GM21526 (cell line): ENCODE measurements around the gene KCTD10.
"Not testable (repeated sequence)": the region's sequence is repeated elsewhere in the genome, so short reads cannot be mapped to it uniquely, and the experiment has no call there.

ENCODE experiments used
- ATAC-seq: cut with Tn5 transposase; IDR thresholded peaks from one replicate; pipeline ENCODE4 v1.9.1; 2021; ENCODE audit warnings: moderate library complexity; ENCODE audit not compliant: unreplicated experiment, low FRiP score

The KCTD10 gene

GRCh38 chr12:109475993-109476806 lies 900 bp downstream of the KCTD10 start:
- ATAC-seq = no peak

GRCh38 chr12:109475121-109475520 lies 2.0 kb downstream of the KCTD10 start:
- ATAC-seq = no peak

DNA sequence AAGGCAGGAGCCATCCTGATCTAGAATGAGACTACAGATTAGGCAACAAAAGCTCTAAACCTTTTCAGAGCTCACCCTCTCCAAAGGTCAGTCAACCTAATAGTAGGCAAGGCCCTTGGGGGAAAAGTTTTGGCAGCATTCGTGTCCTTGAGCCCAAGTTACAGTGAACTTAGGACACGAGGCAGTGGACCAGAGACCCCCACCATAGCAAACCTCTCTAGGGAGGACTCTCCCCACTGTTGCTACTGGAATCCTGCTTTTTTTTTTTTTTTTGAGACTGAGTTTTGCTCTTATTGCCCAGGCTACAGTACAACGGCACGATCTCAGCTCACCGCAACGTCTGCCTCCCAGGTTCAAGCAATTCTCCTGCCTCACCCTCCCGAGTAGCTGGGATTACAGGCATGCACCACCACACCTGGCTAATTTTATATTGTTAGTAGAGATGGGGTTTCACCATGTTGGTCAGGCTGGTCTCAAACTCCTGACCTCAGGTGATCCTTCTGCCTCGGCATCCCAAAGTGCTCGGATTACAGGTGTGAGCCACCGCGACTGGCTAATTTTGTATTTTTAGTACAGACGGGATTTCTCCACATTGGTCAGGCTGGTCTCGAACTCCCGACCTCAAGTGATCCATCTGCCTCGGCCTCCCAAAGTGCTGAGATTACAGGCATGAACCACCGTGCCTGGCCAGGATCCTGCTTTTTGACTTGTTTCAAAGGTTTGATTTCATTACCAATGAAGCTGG lies 3.4 kb downstream of the KCTD10 start:
- not testable (repeated sequence) for ATAC-seq

- no peak for ATAC-seq
Observed at GRCh38 chr12:109473006-109473405, 4.1 kb downstream of the KCTD10 start.

DNA sequence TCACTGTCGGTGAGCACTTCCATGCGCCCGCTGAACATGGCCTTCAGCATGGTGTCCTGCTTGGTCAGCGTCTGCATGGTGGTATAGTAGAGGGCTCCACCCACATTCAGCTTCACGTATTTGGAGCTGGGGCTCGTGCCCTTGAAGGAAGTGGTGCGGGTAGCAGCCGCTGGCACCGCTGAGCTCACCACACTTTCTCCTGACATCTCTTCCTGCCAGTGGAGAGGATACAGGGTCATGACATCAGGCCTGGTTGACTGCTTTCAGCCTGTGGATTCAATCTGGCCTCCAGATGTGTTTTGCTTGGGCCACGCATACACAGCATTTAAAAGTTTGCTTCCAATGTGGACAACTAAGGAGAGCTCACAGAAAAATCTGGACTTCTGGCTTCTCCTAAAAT lies 7.6 kb downstream of the KCTD10 start:
- no peak for ATAC-seq

DNA sequence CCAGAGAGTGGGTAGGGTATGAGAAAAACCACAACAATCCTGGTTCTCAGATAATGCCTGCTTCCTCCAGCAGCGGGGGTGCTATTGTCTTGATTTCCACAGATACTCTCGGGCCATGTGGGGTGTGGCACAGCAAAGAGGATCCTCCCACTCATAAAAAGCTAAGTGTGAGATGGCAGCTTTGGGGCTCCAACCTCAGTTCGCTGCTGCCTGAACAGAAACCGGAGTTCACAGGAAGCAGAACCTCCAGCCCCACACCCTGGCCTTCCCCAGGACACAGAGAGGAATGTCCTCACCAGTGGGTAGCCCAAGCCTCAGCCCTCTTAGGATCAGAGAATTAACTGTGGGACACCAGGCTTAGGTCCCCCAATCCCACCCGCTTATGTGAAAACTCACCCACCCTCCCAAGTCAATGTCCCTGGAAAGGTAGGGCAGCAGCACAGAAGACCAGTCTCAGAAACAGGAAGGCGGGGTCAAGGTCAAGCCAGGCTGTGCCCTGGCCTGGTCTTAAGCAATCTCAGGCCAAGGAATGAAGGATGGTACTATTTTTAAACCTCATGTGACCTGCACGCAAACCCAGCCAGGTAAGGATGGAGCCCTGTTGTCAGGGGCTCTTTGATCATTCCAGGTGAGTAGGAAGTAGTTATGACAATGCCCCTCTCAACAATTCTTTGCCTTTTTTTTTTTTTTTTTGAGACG lies 9.0 kb downstream of the KCTD10 start:
- ATAC-seq = no peak

GRCh38 chr12:109466821-109467220 lies 10.3 kb downstream of the KCTD10 start:
- no peak for ATAC-seq

DNA sequence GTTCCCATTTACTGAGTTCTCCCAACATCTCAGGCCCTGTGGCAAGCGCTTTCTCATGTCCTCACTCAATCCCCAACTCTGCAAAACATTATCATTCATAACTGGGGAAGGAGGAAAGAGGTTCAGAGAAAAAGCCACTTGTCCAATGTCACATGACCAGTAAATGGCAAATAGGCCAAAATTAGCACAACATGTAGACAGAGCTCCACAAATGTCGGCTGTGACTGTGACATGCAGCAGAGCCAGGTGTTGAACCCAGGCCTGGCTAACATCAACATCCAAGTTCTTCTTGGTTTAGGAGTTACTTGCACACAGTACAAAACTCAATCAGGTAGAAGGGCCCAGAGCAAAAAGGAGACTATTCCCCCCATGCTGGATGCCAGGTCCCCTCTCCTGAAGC lies 10.8 kb downstream of the KCTD10 start:
- no peak for ATAC-seq

GRCh38 chr12:109464642-109465351 lies 12.3 kb downstream of the KCTD10 start:
- ATAC-seq = no peak

- ATAC-seq = no peak
Observed at GRCh38 chr12:109463756-109464155, 13.3 kb downstream of the KCTD10 start.

DNA sequence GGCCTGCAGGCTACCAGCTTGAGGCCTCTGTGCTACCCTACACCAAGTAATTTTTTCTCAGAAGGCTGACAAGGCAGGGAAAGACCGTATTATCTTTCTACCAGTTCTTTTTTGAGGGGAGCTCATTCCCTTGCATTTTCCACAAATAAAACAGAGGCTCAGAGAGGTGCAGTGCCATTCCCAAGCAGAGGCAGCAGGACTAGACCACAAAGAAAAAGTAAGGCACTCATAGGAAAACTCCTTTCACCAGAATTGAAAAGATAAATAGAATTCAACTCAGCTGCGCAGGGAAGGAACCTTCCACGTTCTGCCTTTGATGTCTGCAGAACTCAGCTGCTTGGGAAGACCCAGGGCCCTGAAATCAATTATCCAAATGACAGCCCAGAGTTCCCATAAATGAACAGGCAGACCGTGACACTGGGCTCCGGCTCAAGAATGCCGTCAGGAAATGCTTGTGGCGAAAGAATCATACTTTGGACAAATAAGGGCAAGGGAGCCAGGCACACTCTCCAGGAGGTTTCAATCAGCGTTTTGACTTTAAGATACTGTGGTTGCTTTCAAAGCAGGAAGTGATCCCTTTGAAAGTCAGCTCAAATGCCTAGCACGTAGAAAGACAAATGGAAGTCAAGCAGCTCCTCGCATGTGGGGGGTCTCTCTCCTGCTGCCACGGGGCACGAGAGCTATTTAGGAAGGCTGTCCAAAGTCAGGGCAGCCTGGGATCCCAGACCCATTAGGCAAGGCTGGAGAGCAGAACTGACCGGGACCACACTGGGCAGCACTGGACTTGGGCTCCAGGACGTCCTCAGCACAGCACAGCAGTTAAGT lies 14.0 kb downstream of the KCTD10 start:
- ATAC-seq = no peak

GRCh38 chr12:109461846-109462756 lies 15.0 kb downstream of the KCTD10 start:
- no peak for ATAC-seq

GRCh38 chr12:109461049-109461845 lies 15.9 kb downstream of the KCTD10 start:
- no peak for ATAC-seq

- no peak for ATAC-seq
Observed at GRCh38 chr12:109460538-109460937, 16.6 kb downstream of the KCTD10 start.

- ATAC-seq = no peak
Observed at GRCh38 chr12:109459247-109459646, 17.9 kb downstream of the KCTD10 start.

DNA sequence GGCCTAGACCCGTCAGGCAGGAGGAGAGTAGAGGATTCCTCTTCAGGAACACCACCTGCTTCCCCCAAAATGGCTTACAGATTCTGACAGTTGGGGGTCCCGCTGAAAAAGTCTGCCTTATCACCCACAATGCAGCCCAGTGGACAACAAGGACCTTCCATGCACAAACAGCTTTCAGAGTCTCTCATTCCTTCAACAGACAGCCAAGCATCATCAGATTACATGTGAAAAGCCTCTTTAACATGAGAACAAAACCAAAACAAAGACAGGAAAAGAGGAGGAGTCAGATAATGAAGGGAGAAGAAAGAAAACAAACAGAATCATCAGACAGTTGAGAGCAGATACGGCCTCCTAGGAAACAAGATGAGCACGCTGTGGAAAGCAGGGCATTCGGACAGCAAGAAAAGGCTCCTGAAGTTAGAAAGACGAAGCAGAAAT lies 18.3 kb downstream of the KCTD10 start:
- ATAC-seq = no peak

- no peak for ATAC-seq
Observed at GRCh38 chr12:109458086-109458485, 19.0 kb downstream of the KCTD10 start.

DNA sequence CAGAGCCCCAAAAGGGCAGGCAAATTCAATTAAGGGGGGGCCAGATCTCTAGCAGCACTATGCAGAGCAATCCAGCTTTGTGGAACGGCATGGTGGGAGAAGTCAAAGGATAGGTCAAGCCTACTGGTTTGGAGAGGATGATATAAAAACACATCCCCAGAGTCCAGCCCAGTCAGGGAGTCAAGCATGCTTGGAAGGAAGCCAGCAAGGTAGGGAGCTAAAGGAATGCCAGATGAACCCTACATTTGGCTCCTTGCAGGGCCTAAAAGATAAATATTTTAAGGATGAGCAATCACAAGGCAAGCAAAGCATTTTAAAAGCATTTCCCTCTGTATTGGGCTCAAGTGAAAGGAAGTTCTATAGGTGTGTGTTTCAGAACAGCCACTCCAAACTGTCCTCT lies 21.4 kb downstream of the KCTD10 start:
- ATAC-seq = no peak
